SK-N-SH (cell line): Measurements from ENCODE around the gene CDHR3.

Source experiments
- EZH2phosphoT487 ChIP-seq: fragments of 200-600 bp; sonication (generic); IDR thresholded peaks from 2 replicates; pipeline ENCODE4 v1.6.1; 2017; ENCODE audit warnings: low read depth, mixed run types, mild to moderate bottlenecking, antibody characterized with exemption, moderate library complexity, borderline replicate concordance
- FOXM1 ChIP-seq: IDR thresholded peaks from 2 replicates; pipeline ENCODE4 v1.4.0; 2012; ENCODE audit warnings: low read depth, mild to moderate bottlenecking
- GABPA ChIP-seq: IDR thresholded peaks from 2 replicates; pipeline ENCODE4 v1.4.0; 2012; ENCODE audit warnings: low read depth, mild to moderate bottlenecking
- GATA2 ChIP-seq: sonication (generic); formaldehyde crosslinking; IDR thresholded peaks from 2 replicates; pipeline ENCODE4 v1.5.0; 2020; ENCODE audit warnings: mild to moderate bottlenecking, missing genetic modification reagents
- MXI1 ChIP-seq: IDR thresholded peaks from 2 replicates; pipeline ENCODE4 v1.6.1; 2012; ENCODE audit warnings: mild to moderate bottlenecking, low read depth, low read length, improper control_type of control experiment
- TF ChIP-seq, protein P1 (sequence below): fragments of 200-600 bp; sonication (generic); IDR thresholded peaks from 2 replicates; pipeline ENCODE4 v1.6.1; 2017; ENCODE audit warnings: antibody characterized with exemption, mild to moderate bottlenecking, moderate library complexity
- TF ChIP-seq, protein P2 (sequence below): IDR thresholded peaks from 2 replicates; pipeline ENCODE4 v1.4.0; 2012; ENCODE audit warnings: low read depth

DNA sequence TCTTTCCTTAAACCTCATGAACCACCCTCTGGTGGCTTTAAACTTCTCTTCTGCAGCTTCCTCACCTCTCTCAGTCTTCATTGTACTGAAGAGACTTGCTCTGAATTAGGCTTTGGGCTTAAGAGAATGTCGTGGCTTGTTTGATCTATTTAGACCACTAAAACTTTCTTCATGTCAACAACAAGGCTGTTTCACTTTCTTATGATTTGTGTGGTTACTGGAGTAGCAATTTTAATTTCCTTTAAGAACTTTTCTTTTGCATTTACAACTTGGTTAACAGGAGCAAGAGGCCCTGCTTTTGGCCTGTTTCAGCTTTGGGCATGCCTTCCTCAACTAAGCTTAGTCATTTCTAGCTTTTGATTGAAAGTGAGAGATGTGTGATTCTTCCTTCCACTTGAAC is 38.1 kb upstream of the CDHR3 start:
- TF ChIP-seq EZH2phosphoT487 (no peak), FOXM1 (no peak), GABPA (no peak), GATA2 (no peak), MXI1 (no peak)
- TF ChIP-seq, protein P1, sequence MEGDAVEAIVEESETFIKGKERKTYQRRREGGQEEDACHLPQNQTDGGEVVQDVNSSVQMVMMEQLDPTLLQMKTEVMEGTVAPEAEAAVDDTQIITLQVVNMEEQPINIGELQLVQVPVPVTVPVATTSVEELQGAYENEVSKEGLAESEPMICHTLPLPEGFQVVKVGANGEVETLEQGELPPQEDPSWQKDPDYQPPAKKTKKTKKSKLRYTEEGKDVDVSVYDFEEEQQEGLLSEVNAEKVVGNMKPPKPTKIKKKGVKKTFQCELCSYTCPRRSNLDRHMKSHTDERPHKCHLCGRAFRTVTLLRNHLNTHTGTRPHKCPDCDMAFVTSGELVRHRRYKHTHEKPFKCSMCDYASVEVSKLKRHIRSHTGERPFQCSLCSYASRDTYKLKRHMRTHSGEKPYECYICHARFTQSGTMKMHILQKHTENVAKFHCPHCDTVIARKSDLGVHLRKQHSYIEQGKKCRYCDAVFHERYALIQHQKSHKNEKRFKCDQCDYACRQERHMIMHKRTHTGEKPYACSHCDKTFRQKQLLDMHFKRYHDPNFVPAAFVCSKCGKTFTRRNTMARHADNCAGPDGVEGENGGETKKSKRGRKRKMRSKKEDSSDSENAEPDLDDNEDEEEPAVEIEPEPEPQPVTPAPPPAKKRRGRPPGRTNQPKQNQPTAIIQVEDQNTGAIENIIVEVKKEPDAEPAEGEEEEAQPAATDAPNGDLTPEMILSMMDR, result no peak
- TF ChIP-seq, protein P2, sequence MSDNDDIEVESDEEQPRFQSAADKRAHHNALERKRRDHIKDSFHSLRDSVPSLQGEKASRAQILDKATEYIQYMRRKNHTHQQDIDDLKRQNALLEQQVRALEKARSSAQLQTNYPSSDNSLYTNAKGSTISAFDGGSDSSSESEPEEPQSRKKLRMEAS, result no peak
